GM21367 (cell line): ENCODE measurements around the gene TECPR2.
"Not testable (repeated sequence)": the region's sequence is repeated elsewhere in the genome, so short reads cannot be mapped to it uniquely, and the experiment has no call there.

Experiments
- ATAC-seq: cut with Tn5 transposase; IDR thresholded peaks from one replicate; pipeline ENCODE4 v1.9.1; 2021; ENCODE audit not compliant: unreplicated experiment

TECPR2 gene

DNA sequence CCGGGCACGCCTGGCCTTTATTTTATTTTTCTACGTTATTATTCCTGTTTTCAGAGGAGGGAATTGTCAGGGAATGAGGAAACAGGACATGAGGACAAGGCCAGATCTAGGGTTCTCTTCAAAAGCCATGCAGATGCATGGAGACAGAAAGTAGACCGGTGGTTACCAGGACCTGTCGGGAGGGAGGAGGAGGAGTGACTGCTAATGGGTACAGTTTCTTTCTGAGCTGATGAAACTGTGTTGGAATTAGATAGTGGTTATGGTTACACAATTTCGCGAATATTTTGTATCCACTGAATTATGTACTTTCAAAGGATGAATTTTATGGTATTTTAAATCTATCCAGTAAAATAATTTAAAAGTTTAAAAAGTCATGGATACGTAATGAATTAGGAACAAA lies 31.9 kb upstream of the TECPR2 start:
- ATAC-seq: no peak

DNA sequence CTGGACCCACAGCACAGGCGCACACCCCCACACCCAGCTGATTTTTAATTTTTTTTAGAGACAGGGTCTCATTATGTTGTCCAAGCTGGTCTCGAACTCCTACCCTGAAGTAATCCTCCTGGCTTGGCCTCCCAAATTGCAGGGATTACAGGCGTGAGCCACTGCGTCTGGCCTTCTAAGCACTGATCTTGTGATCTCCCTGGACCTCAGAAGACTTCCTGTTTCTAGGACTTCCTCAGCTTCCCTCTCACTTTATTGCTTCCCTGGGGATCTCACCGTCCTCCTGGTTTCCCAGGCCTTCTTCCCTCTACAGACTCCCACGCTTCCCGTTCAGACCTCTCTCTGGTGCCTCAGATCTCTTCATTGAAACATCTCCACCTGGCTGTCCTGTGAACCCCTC lies 29.4 kb upstream of the TECPR2 start:
- no peak for ATAC-seq

DNA sequence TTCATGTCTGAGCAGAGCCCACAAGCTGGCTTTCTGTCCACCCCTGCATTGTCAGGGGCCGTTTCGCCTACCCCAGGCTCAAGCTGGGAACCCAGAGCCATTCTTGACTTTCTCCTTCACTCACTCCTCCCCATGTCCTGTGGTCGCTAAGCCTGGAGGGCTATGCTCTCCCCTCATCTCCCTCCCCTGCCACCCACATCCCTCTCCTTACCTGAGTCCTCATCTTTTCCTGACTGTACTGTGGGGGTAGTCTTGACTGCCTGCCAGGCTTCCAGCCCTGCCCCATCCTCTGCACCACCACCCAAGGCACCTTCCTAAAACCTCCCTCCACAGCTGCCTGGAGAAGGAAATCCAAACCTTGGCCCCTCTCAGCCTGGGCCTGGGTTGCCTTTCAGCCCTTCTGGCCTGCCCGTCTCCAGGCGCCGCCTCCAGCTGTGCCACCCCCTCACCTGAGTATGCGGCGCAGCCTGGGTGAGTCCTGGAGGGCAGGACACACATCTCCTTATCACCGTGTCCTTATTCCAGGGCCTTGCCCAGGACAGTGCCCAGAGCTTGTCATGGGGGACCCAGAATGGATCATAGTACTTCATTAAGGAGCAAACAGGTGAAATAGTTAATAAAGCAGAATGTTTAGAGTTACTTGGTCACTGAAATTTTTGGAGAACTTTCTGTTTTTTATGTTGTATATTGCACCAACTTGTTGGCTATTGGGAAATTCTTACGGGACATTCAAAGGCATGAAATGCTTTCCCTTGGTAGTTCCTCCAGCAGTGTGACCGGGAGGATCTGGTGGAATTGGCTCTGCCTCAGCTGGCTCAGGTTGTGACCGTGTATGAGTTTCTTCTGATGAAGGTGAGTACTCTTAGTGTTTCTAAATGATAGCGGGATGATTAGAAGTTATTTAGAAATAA lies 28.7 kb upstream of the TECPR2 start:
- no peak for ATAC-seq

DNA sequence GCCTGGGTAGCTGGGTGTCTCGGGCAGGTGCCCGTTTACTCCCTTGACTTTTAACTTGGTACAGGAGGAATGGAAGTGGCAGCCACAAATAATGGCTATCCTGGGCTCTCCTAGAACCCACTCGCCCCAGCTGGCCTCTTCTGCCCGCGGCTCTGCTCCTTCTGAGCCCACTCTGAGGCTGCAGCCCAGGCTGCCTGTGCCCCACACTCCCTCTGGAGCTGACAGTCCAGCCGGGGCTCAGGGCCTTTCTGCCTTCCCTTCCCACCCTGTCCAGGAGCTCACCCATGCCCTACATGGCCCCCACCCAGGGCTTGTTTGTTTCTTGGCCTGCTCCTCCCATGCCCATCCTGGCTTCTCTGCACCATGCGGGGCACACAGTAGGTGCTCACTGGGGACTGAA lies 27.6 kb upstream of the TECPR2 start:
- no peak for ATAC-seq

DNA sequence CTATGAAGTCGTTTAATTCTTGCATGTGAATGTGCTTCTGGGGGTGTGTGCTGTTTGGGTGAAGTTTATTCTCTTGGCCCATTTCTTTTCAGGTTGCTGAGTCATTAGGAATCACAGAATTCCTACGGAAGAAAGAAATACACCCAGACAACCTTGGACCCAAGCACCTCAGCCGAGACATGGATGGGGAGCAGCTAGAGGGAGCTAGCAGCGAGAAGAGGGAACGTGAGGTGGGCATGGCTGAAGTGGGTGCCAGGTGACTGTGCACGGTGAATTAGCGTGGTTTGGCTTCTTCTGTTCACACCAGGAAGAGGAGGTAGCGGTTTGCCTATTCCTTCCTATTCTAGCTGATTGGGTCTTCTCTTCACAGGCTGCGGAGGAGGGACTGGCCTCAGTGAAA lies 24.0 kb upstream of the TECPR2 start:
- ATAC-seq: no peak

DNA sequence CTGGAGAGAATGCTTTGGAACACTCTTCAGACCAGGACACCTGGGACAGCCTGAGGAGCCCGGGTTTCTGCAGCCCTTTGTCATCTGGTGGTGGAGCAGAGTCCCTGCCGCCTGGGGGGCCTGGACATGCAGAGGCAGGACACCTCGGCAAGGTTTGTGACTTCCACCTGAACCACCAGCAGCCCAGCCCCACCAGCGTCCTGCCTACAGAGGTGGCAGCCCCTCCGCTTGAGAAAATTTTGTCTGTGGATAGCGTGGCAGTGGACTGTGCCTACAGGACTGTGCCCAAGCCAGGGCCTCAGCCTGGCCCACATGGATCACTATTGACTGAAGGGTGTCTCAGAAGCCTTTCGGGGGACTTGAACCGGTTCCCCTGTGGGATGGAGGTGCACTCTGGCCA lies 21.2 kb upstream of the TECPR2 start:
- no peak for ATAC-seq

DNA sequence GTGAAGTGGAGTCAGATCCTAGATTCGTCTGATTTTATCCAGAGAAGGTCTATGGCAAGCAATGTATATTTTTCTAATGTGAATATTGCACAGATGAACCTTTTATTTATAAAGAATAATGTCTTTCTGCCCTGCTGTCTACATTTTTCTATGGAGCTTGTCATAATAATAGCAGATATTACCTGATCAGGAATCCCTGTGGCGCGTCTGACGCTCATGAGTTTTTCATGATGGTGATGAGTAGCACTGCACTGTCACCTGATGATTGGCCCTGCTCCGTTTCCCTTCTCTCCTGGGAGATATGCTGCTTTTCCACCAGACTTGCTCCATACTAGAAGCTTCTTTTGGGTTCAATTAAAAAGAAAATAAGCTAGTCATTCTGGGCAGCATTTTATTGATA lies 20.5 kb upstream of the TECPR2 start:
- ATAC-seq: no peak

DNA sequence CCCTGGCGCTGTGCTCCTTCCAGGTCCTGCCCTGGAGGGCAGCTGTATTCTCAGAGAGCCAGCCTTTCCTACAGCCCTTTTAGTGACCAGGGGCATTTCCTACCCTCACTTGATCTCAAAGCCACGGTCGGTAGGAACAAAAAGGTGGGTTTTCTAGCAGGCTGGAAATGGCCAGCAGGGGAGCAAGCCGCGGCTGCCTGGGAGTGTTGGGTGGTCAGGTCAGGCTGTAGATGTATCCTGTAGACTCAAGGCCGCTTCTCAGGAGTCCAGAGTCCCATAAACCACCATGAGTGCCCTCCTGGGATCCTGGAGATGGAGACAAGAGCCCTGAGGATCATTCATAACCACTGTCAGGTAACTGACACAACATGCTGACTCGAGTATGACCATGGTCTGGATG lies 18.7 kb upstream of the TECPR2 start:
- no peak for ATAC-seq

DNA sequence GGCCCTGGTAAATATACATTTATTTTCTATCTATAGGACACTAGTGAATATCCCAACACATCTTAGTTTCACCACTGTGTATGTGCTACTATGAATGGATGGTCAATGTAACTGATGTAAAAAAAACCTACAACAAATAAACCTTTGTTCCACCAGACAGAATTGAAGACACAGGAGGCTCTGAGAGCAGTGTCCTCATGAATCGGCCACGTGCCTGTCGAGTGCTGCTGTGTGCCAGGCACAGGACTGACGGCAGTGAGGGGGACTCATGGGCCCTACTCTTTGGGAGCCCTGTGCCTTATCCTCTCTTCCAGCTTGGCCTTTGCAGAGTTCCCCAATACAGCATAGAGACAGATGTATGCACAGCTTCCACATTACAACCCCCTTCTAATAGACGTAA lies 18.3 kb upstream of the TECPR2 start:
- ATAC-seq: no peak

DNA sequence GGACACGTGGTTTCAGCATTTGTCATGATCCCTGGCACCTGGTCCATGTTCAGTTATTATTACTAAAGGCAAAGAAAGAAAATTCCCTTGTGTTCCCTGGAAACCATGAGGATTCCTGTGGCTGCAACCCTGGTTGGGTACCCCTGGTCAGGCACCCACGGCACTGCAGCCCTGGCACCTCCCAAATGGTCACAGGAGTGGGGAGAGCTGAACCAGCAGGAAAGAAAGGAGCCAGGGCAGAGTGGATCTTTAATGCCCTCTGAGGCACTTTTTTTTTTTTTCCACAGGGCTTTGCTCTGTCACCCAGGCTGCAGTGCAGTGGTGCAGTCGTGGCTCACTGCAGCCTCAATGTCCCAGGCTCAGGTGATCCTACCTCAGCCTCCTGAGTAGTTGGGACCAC lies 17.5 kb upstream of the TECPR2 start:
- ATAC-seq: no peak

DNA sequence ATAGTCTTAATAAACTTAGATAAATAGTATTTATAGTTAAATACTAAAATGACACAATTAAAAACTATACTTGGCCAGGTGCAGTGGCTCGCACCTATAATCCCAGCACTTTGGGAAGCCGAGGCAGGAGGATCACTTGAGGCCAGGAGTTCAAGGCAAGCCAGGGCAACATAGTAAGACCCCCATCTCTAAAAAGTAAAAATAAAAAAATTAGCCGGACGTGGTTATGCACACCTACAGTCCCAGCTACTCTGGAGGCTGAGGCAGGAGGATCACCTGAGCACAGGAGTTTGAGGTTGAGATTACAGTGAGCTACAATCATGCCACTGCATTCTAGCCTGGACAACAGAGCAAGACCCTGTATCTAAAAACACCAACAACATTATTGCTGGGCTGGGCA lies 16.1 kb upstream of the TECPR2 start:
- ATAC-seq: no peak

DNA sequence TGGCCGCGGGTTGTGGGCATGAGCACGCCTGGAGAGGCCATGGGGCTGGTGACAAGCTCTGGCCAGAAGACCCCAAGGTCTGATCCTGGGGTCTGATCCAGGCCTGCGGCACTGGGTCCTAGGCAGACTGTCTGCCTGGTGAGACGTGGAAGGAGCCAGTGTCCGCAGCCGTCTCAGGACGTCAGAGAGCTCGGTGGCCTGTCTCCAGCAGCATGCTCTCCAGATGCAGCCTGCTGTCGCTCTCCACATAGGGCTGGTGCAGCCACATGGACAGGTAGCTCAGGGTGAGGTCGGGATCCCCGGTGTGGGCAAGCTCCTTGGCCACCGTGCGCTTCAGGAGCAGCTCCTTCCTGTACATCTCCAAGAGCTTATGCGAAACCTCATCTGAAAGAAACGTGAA lies 14.4 kb upstream of the TECPR2 start:
- no peak for ATAC-seq

DNA sequence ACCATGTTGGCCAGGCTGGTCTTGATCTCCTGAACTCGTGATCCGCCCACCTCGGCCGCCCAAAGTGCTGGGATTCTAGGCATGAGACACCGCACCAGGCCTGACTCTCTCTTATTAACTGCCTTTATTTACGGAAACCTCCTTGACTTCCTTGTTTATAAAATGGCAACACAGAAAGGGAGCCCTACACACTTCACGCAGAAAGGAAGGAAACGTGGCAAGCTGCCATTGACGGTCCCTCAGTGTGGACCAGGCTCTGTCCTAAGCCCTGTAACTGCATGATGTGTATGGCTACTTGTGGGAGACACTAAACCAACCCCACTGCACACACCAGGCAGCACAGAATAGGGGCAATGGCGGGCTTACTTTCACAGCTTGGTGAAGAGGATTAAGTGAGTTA lies 11.7 kb upstream of the TECPR2 start:
- no peak for ATAC-seq

DNA sequence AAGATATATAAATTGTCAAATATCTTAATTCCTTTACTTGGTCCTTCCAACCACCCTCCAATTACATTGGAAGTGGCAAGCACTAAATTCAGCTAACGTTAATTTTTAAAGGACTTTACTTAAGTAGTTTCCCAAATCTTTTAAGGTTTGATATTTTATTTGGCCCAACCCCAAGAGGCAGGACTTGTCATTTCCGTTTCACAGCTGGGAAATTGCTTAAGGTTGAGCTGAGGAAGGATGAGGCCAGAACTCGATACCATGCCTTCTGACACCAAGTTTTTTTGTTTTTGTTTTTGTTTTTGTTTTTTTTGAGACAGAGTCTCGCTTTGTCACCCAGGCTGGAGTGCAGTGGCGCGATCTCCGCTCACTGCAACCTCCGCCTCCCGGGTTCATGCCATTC lies 11.1 kb upstream of the TECPR2 start:
- not testable (repeated sequence) for ATAC-seq

DNA sequence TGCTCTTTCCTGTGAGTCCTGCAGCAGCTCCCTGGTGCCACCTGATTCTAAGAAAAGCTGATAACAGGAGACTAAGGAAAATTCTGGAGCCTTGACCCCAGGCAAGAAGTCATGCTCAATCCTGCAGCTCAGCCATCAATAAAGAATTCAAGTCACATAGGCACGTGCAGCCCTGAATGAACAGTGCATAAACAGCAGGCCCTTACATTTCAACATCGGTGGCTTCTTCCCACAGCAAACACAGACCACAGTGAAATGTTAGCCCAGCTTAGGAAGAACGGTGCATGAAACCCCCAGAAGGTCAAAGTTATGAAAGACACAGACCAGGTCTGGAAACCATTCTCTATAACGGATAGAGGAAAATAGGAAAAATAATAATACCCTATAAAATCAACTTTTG lies 10.5 kb upstream of the TECPR2 start:
- ATAC-seq: no peak

DNA sequence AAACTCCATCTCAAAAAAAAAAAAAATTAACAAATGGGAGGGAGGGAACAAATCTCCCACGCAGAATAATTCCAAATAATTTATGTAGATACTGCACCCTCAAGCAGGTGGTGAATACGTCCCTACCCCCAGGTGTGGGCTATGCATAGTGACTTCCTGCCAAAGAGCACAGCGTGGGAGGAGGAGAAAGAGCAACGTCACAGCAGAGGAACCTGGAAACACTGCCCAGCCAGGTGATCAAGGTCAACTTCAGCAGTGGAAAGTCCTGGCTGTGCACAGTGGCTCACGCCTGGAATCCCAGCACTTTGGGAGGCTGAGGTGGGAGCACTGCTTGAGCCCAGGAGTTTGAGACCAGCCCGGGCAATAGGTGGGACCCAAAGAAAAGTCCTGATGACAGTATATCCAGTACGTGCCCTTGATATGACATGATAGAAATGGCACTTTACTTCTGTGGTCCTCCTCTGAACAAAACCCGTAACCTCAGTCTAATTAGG lies 9.6 kb upstream of the TECPR2 start:
- ATAC-seq: no peak

DNA sequence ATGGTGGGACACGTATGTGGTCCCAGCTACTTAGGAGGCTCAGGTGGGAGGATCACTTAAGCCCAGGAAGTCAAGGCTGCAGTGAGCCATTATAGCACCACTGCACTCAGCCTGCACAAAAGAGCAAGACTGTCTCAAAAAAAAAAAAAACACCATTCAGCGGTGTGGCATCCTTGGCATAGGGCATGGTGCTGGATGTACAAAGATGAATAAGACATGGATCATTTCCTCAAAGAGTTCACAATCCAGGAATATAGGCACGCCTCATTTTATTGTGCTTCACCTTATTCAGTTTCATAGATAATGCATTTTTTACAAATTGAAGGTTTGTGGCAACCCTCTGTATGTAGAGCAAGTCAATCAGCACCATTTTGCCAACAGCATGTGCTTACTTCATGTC lies 6.5 kb upstream of the TECPR2 start:
- no peak for ATAC-seq

DNA sequence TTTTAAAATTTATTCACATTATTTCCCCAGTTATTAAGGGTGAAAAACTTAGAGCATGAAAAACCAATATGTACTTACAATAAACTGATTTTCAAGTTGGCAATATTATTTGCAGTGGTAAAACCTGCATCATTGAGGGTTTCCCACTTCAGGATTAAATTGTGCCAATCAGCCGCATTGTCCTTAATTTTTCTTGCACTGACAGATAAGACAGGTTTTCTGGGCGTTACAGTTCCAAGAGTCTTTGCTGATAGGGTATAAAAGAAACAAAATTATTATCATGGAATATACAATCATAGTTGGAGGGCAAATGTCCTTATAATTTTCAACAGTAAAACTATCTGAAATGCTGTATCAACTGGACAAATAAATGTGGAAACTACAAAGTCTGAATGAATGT lies 3.4 kb upstream of the TECPR2 start:
- no peak for ATAC-seq

DNA sequence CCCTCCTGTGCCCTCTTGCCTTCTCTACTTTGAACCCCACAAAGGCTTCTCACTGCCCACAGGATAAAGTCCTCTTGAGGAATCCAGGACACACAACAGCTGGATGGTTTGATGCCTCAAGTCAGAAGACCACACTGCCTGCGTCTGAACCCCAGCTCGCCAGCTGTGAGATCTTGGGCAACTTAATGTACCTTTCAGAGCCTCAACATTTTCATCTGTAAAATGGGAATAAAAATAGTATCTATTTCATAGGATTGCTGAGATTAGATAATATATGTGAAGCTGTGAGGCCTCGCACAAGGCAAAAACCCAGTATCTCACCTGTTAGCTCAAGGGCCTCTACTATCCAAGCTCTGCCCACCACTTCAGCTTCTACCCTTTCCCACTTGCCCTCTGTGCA lies 2.4 kb upstream of the TECPR2 start:
- ATAC-seq: no peak

DNA sequence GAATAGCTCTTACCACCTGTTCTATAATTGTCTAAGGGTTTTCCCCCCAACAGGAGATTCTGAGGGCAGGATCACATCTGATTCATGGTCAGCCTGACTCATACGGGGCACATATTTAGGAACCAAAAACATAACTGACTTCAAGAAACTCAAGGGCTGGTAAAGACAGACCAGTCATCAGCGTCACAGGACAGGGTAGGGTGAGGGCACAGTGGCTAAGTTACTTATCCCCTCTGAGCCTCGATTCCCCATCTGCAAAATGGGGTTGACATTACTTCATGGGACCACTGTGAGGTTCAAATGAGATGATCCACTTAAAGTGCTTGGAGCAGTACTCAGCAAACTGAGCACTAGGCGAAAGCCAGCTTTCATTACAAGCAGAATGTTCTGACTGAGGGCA lies 657 bp upstream of the TECPR2 start:
- no peak for ATAC-seq

DNA sequence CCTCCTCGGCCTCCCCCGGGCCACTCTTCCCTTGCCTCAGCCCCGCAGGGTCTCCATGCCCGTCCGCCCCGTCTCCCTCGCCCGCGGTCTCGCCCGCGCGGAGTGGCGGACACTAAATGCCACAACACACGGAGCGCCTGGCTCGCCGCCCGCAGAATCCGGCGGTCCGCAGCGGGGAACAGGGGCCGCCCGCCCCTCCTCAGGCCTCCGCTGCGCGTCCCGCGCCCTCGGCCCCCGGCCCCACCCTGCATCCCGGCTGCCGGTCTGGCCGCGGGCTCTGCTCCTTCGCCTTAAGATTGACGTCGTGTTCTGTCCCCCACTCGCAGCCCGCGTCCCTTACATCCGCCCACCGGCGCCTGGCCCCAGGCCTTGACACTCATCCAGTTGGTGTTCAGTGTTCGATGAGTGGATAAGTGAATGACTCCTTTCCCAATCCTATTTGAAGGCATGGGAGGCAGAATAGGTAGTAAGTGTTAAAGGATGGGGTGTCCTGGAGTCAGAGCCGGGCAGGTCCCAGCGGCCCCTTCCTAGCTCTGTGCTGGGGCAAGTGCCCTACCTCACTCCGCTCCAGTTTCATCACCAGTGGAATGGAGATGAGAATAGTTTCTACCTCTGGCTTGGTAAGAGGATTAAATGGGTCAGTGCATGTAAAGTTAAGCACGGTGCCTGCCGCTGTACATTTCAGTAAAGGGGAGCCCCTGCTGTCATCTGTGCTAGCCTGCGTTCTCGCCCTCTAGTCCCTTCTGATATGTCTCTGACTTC lies 622 bp downstream of the TECPR2 start:
- ATAC-seq: peak; percentile 12

DNA sequence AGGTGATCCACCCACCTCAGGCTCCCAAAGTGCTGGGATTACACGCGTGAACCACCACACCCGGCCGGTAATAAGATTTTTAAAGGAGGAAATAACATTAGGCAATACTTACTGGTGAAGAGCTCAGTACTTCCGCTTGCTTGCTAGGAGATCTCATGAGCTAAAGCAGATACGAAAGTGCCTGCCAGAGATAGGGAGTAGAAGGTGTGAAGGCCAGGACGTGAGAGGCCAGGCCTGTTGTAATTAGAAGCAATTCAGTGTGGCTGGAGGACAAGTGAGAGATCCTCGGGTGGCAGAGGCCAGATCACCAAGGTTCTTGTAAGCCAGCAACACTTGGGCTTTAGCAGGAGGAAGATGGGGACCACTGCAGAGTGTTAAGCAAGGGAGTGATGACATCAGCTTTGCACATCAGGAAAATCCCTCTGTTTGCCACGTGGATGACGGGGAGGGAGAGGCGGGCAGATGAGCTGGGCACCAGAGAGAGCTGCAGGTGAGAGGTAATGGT lies 7.6 kb downstream of the TECPR2 start:
- ATAC-seq: no peak
